ENCODE measurements around the gene SLC16A2. TPM values are rescaled to one million over a fixed set of nuclear protein-coding genes. Genes with fewer than 3 reads are reported as not detected.

Gene SLC16A2
- 0.70 and 1.0 TPM in 2 replicates for total RNA-seq

GRCh38 chrX:74421036-74421739 lies at the start of gene SLC16A2:
TSS of gene SLC16A2 (plus strand) at chrX:74421493. CDS start at chrX:74421638, 145 bp downstream.
- DNase-seq: peak; percentile 30

GRCh38 chrX:74372272-74372671 lies 49.0 kb upstream of the SLC16A2 start:
- no peak for DNase-seq

DNA sequence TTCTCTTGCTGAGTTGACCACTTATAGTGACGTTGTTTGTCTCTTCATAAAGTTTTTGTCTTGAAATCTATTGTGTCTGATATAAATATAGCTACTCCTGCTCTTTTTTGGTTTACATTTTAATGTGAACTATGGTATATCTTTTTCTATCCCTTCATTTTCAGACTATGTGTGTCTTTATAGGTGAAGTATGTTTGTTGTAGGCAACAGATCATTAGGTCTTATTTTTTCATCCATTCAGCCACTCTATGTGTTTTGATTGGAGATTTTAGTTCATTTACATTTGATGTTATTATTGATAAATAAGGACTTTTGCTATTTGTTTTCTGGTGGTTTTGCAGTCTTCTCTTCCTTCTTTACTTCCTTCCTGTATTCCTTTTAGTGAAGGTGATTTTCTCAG lies 44.0 kb upstream of the SLC16A2 start:
- no peak for DNase-seq

- DNase-seq: peak; percentile 65
These were observed 38.7 kb upstream of the SLC16A2 start for GRCh38 chrX:74382613-74383012.

DNA sequence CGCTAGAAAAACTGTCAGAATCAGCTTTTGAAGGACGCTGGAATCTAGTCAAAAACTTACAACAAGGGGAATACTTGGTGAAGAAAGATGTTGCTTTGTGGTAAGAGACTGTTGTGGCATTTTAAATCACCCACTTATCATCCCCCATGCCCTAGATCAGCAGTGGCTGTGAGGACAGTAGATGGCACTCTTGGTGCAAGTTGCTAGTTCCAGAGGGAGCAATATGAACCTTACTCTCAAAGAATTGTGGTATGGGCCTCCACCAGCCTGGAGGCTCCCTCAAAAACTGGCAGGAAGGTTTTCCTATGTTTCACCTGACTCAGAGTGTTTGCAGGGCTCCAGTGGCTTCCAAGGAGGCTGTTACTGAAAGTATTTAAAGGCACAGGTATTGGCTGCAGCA lies 37.7 kb upstream of the SLC16A2 start:
- peak; percentile 57 for DNase-seq

DNA sequence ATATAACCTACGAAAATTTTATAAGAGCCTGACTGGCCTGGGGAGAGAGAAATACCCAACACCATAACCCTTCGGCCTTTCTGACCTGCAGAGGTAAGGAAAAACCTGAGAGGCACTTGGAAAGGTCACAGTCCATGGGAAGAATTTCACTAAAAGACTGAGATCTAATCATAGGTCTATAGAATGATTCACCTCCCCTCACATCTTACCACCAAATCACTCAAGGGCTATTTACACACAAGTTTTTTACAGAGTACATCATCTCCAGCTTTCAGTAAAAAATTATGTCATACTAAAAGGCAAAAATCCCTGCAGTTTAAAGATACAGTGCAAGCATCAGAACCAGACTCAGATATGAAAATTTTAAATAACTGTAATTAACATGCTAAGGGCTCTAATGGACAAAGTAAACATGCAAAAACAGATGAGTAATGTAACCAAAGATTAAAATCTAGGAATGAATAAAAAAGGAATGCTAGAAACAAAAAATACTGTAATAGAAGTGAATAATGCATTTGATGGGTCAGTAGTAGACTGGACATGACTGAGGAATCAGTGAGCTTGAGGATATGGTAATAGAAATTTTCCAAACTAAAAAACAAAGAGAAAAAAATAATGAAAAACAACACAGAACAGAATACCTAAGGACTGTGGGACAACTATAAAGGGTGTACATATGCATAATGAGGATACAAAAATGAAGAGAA lies 32.1 kb upstream of the SLC16A2 start:
- DNase-seq: no peak

DNA sequence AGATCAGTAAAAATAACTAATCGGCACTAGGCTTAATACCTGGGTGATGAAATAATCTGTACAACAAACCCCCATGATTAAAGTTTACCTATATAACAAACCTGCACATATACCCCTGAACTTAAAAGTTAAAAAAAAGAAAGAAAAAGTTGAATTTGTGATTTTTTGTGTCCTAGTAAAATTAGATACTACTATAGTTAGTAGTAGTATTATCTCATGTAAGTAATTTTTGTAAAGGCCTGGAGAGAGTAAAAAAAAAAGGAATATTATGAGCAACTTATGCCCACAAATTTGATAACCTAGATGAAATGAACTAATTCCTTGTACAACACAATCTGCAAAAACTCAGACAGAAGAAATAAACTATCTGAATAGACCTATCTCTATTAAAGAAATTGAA lies 25.7 kb upstream of the SLC16A2 start:
- no peak for DNase-seq

DNA sequence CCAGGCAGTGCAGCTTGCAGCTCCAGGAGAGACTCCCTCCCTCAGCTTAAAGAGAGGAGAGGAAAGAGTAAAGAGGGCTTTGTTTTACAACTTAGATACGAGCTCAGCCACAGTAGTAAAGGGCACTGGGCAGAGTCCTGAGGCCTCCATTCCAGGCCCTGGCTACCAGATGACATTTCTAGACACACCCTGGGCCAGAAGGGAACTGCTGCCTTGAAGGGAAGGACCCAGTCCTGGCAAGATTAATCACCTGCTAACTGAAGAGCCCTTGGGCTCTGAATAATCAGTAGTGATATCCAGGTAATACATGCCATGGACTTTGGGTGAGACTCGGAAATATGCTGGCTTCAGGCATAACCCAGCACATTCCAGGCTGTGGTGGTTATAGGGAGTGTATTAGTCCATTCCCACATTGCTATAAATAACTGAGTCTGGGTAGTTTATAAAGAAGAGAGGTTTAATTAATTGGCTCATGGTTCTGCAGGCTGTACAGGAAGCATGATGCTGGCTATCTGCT lies 15.3 kb upstream of the SLC16A2 start:
- no peak for DNase-seq

DNA sequence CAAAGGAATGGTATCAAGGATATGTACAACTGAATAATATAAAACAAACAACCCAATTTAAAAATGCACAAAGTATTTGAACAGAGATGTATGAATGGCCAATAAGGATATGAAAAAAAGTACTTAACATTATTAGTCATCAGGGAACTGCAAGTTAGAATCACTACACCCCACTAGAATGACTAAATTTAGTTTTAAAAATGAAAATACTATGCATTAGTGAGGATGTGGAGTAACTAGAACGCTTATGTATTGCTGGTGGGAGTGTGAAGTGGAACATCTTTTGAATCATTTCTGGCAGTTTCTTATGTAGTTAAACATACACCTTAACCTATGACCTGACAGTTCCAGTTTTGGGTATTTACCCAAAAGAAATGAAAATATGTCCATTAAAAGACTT lies 13.0 kb upstream of the SLC16A2 start:
- DNase-seq: no peak

- DNase-seq: no peak
These were observed 1.5 kb upstream of the SLC16A2 start for GRCh38 chrX:74419864-74420195.

DNA sequence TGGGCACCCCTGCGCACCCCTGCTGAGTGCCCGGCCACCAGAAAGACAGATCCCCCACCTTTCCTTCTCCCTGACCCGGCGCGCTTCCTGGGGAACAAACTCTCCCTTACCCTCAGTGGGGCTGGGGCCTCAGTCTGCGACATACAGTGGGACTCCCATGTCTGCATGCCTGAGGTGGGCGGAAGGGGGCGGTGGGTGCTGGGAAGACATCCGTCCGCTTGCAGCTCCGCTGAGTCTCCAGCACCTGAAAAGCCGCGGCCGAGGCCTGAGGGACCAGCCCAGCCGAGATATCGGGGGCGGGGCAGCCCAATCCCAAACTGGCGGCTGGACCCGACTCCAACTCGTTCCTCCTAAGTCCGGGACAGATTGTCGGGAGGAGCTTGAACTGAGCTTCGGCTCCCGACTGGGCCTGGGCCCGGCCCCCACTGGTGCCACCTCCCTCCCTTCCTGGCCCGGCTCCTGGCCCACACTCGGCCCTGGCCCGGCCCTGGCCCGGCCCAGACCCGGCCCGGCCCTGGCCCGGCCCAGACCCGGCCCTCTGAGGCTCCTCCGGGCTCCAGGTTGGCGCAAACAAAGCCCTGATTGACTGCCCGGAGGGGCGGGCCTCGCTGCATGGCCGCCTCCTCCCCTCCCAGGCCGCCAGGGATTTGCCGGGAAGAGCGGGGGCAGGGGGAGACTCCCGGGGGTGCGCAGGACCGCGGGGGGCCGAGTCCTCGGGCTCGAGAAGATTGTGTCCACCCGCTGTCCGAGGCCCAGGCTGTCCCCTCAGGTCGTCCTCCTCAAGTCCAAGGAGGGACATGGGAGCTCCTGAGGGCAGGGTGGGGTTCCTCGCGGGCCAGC lies 877 bp upstream of the SLC16A2 start:
- peak; percentile 8 for DNase-seq

DNA sequence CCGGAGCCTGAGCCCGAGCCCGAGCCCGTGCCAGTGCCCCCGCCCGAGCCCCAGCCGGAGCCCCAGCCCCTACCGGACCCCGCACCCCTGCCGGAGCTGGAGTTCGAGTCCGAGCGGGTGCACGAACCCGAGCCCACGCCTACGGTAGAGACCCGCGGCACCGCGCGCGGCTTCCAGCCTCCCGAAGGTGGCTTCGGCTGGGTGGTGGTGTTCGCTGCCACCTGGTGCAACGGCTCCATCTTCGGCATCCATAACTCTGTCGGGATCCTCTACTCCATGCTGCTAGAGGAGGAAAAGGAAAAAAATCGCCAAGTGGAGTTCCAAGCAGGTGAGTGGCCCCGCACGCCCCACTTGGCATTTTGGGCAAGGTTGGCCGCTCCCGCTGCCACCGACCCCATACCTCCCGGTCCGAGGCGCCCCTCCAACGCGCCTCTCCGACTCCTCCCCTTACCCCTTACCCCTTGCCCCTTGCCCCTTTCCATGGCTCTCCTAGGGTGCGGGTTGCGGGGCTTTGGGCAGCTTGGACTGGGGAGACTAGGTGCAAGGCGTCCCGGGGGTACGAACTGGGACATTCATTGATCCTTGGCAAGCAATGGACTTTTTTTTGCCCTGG lies 553 bp downstream of the SLC16A2 start:
- no peak for DNase-seq

DNA sequence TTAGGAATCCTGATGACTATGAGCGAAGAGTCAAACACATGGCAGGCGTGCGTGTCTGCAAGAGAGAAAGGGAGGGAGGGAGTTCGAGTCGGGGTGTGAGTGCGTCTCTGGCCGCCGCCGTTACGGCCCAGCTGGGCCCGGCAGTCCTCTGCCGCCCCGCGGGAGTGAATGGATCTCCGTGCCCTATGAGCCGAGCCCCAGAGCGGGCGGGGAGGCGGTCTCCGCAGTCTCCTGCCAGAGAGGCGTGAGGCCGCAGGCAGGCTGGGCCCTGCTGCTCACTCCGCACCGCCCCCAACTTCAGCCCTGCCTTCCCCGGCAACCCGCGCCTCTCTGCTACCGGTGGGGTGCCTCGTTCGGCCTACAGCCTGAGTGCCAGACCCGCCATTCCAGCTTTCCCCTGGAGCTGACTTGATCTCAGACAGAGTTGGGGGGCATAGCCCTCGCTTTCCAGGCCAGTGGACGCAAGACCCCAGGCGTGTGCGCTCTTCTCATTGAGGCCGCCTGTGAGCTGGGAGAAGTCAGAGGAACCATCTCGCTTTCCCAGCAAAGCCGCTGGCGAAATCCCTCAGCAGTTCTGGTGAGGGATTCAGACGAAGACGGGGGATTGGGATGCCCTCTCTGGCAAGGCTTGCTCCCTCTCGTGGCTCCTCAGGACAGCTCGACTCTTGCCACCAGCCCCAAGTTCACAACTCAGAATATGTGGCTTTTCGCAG lies 1.4 kb downstream of the SLC16A2 start:
- DNase-seq: peak; percentile 13

DNA sequence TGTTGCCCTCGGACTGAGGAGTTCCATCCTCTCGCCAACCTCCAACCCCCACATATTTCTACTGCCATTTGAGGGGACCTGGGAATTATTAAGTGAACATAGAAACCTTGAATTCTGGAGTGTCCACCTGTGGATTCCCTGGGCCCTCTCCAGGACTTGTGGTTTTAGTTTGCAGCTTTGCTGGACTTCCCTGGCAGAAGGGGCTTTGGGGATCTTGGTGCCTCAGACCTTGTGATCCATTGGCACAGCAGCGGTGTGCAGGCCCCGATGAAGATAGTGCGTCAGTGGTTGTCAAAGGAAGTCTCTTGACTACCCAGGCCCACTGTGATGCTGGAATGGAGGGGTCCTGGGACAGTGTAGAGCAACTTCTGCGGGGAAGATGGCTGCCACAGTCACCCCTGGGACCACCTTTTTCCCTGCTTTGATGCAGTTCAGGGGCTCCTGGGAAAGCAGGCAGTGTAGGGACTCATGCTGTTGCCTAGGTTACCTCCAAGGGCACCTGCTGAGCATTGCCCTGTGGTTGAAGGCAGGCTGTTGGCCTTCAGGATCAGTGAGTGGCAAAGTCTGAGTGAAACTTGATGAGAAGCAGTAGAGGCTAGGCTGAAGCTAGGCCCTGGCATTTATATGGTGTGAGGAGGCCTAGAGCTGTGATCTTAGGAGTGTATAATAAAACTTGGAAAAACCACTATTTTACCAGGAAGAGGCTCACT lies 2.2 kb downstream of the SLC16A2 start:
- no peak for DNase-seq

DNA sequence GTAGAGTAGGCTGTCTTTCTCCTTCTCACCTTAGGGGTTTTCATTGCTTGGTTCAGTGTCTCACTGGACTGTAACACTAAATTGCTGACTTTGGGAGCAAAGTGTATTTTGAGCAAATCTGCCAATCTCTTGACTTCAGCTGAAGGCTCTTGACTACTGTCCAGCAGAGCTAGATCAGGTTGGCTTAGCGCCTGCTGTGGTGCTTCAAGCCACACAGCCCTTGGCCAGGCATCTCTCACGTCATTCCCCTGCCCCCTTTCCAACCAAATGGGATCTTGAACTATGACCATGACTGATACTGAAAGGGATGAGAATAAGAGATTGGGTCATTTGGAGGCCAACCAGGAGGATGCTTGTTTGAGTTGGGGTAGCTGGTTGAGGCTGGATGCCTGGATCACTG lies 4.8 kb downstream of the SLC16A2 start:
- DNase-seq: no peak

GRCh38 chrX:74426615-74427014 lies 5.3 kb downstream of the SLC16A2 start:
- DNase-seq: no peak

DNA sequence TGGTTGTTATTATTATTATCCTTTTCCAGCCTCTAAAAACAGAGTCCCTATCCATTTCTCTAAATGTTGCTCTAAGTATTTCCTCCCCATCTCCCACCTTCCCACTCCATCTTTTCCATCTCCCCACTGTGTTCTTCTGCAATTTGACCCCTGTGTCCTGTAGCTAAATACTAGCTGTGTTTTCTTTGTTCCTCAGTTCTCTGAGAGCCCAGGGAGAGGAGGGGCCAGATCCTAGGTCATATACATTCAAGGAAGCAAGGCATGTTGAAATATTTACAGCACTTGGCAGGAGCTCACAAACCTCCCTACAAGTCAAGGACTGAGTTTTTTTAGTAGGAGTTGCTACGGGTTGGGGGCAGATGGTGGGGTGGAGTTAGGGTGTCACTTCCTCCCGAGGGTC lies 10.5 kb downstream of the SLC16A2 start:
- DNase-seq: no peak

DNA sequence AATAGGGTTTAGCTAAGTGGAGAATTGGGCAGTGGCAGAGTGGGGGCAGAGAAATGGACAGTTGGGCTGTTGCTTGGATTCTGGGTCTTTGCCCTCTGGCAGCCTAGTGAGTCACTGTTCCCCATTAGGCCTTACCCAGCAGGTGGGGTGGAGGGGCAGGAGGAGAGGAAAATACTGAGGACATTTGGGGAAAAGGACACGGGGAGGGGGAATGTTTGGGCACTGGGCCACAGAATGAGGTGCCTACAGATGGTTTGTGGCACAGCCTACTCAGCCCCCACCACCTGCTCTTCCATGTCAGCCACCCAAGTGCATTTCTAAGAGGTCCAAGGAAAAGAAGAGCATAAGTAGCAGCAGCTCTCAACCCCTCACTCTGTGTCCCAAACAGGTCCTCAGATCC lies 13.0 kb downstream of the SLC16A2 start:
- DNase-seq: no peak

DNA sequence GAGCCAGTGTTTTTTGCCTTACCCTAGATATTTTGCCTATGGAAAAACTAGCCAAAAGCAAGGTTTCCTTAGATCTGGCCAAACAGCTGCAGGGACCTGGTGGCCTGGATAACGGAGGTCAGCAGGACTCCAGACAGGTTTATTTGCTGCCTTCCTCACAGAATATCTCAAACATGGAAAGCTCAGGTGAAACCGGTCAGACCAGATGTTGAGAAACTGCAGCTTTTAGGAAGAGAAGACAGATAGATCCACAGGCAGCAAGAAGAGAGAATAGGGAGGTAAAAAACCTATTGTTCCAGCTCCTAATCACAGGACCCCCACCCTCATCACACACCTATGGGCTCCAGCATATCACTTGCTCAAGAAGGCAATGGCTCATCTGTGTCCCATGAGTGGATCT lies 16.2 kb downstream of the SLC16A2 start:
- no peak for DNase-seq

DNA sequence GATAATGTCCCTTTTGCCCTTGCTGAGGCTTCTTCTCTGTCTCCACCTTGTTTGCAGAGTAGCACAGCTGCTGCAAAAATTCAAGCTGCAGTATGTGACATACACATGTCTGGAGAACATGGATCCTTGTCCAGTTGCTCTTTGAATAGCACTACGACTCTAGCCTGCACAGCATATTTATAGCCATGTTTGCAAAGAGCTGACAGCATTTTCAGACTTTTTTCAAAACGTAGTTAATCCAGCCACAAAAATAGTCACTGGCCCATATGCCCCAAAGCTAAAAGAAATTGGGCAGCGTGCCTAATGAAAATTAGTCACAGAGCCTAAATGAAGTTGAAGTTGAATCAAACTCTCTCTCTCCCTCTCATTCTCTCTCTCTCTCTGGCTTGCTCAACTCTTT lies 17.5 kb downstream of the SLC16A2 start:
- no peak for DNase-seq

DNA sequence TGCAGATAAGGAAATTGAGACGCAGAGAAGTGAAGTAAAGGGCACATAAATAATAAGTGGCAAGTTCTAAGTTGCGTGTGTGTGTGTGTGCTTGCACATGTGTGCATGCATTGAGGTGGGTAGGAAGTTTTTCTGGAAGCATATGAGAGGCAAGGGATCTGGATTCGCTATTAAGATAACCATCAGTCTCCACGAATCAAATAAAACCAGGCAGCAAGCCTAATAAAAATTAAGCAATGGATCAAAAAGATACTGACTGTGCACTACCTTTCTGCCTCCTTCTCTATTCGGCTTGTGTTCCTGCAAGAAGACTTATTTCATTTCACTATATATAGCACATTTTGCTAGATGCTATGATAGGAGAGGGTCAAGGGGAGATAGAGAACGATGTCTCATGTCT lies 23.8 kb downstream of the SLC16A2 start:
- no peak for DNase-seq

GRCh38 chrX:74446876-74447275 lies 25.6 kb downstream of the SLC16A2 start:
- DNase-seq: no peak
